Stimulated activated CD8-positive, alpha-beta memory T cell treated with anti-CD3 and anti-CD28 coated beads, Interleukin-4, amount 100 ng/mL, for 48 hours (primary cell): ENCODE data around the gene TNFRSF19.
"Not testable (repeated sequence)": the region's sequence is repeated elsewhere in the genome, so short reads cannot be mapped to it uniquely, and the experiment has no call there.

Source experiments
- DNase-seq: peaks from one replicate; pipeline ENCODE4 v3.0.0-alpha.2; 2020

Gene TNFRSF19

DNA sequence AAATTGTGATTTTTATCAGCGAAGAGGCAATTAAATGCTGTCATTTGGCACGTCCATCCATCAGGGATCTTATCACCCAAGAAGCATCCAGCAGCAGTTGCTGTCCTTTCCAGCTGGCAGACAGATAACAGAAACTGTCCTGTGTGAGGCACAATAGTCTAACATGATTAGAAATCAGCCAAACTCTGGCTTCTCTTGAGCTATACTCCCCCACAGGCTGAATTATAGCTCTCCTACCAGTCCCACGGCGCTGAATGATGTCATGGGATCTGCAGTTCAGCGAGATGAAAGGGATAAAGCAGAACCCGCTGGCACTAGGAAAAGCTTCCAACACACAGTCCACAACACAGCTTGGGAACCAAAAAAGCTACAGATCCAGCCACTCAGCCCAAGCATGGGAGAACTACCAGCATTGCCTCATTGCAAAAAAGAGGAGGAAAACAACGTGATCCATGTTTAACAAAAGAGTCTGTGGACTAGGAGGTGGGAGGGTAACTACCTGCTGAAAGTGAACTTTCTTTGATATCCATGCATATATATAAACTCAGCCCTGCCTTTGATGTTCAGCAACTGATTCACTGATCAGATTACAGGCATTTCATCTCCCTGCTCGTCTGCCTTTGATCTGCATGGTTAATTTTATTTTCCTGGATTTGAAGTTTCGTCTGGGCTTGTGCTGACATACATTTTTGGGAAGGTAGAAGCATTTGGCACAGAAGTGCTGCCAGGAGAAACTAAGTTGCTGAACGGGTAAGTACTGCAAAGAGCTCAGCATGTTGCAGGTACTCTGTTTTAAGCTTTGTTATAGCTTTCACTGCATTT is at the start of gene TNFRSF19:
Gene TNFRSF19 (plus strand): TSS at position 314 of the 822 bp plus-strand sequence. CDS start 19,772 bp downstream, outside the sequence.
- no peak for DNase-seq

DNA sequence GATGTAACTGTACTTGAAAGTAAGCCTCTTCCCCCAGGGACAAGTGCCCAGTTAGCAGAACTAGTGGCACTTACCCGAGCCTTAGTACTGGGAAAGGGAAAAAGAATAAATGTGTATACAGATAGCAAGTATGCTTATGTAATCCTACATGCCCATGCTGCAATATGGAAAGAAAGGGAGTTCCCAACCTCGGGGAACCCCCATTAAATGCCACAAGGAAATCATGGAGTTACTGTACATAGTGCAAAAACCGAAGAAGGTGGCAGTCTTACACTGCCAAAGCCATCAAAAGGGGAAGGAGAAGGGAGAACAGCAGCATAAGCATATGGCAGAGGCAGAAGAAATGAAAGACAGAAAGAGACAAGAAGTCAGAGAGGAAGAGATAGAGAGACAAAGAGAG is 40.3 kb upstream of the TNFRSF19 start:
- not testable (repeated sequence) for DNase-seq

- no peak for DNase-seq
Measured at GRCh38 chr13:23531446-23531845, 38.8 kb upstream of the TNFRSF19 start.

DNA sequence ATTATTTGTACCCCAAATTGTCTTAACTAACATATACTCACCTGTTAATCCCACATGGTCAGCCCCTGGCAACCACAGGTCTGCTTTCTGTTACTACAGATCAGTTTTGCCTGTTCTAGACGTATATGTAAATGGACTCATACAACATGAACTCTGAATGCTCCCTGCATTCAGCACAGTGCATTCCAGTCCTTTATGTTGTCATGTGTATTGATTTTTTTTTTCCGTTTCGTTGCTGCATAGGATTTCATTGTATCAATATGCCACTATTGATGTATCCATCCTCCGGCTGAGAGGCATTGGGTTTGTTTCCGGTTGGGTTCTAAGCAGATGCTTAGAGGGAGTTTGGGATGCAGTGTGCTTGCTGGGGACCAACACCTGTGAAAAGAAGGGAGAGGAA is 36.1 kb upstream of the TNFRSF19 start:
- no peak for DNase-seq

DNA sequence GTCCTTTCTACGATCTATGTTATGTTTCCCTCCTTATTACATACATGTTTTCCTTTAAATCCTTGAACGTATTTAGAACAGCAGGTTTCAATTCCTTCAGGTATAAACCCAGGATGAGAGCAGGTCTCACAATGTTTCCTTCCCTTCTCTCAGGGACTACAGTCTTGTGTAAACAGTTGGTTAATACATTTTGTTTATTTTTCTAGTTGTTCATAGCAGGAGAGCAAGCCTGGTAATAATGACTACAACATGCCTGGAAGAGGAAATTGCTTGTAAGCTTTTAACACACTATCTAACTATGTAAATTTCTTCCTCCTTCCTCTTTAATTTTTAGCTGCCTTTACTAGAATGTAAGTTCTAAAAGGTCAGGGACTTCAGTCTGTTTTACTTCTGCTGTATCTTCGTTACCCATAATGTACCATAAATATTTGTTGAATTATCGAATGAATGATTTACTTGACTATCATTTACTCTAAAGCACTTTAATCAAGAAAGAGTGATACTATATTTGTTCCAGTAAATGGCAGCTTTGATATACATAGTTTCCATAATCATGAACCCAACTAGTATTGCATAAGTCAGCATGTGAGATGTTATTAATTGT is 28.9 kb upstream of the TNFRSF19 start:
- DNase-seq: no peak

GRCh38 chr13:23544668-23545067 is 25.5 kb upstream of the TNFRSF19 start:
- DNase-seq: no peak

- DNase-seq: no peak
Measured at GRCh38 chr13:23547000-23547590, 23.1 kb upstream of the TNFRSF19 start.

DNA sequence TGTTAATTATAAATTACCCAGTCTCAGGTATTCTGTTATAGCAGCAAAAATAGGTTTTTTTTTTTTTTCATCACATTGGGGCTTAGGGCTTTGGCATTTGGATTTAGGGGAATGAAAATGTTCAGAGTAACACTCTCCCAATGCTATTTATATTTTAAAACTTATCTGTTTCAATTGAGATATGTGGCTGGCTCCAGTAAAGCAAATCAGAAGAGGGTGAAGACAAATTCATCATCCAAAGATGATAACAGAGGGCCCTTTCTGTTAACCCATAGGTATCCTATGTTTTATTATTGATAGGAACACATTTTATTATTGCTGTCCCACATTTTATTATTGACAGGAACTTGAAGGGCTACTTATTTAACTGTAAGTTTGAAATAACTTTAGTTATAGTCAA is 20.5 kb upstream of the TNFRSF19 start:
- no peak for DNase-seq

GRCh38 chr13:23550163-23550562 is 20.0 kb upstream of the TNFRSF19 start:
- no peak for DNase-seq

DNA sequence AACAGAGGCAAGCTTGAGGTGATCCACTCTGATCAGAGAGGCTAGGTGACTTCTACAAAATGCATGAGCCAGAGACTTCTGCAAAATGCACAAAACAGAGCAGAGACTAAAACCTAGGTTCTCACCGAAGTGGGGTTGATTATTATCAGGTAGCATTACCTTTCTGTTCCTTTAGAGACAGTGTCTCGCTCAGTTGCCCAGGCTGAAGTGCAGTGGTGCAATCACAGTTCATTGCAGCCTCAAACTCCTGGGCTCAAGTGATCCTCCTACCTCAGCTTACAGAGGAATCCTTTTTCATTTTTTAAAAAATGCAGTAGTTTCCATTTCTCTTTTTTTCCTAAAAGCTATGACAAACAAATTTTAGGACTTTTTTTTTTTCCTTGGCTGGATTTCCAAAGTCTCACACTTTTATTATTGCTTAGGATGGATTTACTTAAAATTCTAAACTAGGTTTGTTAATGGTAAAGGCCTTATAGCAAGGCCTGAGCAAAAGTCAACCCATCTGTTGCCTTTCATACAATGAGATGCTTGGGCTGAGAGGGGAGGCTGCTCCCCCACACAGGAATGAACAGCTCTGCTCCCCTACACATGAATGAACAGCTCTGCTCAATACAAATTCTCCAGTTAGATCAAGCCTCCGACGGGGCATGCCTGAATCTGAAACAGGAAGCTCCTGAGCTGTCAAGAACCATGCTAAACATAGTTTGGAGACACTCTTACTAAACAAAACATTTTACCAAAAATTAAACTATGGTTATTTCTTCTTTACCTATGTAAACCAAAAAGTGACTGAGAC is 18.8 kb upstream of the TNFRSF19 start:
- DNase-seq: no peak

GRCh38 chr13:23552171-23552570 is 18.0 kb upstream of the TNFRSF19 start:
- no peak for DNase-seq

DNA sequence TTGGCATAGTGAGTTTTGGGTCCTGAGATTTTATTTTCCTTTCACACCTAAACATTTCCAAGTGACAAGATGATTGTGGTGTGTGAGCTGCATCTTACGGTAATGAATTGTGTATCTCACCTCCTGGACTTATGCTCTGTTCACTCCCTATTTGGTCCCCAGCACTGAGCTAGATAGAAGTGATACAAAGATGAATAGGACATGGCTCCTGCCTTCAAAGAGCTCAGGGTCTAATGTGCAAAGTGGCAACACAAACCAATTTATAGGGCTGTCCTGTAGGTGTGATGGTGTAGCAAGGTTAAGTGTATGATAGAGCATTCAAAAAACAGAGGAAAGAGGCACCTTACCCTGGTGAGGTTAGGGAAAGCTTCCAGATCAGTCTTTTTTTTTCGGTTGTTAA is 17.6 kb upstream of the TNFRSF19 start:
- DNase-seq: no peak

DNA sequence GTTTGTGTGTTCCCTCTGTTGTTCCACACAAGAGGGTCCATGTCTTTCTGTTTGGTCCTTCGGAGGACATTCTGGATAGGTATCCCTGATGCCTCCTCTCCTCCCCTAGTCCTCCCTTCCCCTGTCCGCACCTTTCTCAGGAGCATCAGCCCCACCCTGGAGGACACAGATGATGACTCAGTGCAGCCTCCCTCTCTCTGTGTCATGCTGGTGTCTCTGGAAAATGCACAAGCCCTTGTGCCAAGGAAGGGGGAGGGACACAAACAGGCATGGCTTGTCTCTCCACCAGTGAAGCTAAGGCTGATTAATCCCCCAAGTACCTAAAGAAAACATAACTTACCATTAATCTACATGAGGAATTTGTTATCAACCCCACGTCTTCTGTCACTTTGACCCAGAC is 16.2 kb upstream of the TNFRSF19 start:
- DNase-seq: no peak

DNA sequence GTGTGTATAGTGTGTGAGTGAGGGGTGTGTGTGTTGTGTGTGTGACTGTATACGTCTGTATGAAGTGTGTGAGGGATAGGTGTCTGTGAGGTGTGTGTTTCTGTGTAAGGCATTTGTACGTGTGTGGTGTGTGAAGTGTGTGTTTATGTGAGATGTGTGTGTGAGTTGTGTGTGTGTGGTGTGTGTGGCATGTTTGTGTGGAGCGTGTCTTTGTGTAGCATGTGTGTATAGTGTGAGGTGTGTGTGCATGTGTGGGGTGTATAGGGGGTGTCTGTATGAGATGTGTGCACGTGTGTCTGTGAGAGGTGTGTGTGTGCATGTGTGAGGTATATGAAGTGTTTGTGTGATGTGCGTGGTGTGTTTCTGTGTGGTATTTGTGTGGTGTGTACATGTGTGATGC is 13.2 kb upstream of the TNFRSF19 start:
- no peak for DNase-seq

- DNase-seq: no peak
Measured at GRCh38 chr13:23557733-23558132, 12.5 kb upstream of the TNFRSF19 start.

GRCh38 chr13:23558675-23559536 is 11.3 kb upstream of the TNFRSF19 start:
- no peak for DNase-seq

- DNase-seq: no peak
Measured at GRCh38 chr13:23560571-23561089, 9.6 kb upstream of the TNFRSF19 start.

- no peak for DNase-seq
Measured at GRCh38 chr13:23561261-23561660, 9.0 kb upstream of the TNFRSF19 start.

GRCh38 chr13:23563085-23563845 is 6.9 kb upstream of the TNFRSF19 start:
- DNase-seq: no peak

- no peak for DNase-seq
Measured at GRCh38 chr13:23567906-23568460, 2.2 kb upstream of the TNFRSF19 start.

DNA sequence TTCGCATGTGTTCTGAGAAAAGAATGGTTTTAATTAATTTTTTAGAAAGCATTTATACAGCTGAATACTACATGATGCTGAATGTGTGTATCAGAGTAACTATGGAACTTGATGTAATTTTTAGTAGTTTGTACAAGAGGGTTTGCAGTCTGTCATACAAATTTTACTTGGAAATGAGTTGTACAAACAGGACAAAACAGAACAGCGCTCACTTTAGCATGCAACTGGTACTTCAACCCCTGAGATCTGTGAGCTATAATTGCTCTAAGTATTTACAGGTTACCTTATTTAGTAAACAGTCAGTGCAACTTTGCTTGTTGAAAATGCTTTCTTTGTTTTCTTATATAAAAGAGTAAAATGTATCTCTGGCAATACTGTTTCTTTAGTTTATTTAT is 706 bp downstream of the TNFRSF19 start:
- DNase-seq: no peak
